Measurements from ENCODE around the gene CES5A.

- TF ChIP-seq CTCF (IDR thresholded peaks at IDR 0.05) (no peak), POLR2A (IDR thresholded peaks at IDR 0.05) (no peak)
Measured at GRCh38 chr16:55809386-55809785, 65.8 kb downstream of the CES5A start.

Measured in heart left ventricle (tissue), 13 donors.